ENCODE results near the gene TPRG1L.

DNA sequence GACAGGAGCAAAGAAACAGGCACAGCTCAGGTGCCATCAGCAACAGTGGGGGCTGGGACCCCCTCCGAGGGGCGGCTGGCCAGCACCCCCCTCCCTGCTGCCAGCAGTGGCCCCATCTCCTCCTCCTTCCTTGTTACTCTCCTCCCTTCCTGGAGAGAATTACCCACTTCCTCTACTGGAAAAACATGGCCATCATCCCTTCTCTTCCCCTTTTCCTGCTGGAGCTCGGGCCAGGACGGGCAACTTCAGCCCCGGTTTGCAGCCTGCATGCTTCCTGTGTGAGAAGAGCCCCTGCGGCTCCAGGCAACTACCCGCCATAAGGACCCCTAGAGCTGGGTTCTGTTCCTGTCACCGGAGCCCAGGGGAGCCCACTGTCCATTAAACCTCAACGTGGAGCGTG, 31.1 kb upstream of the TPRG1L start:
- TF ChIP-seq, protein P1, sequence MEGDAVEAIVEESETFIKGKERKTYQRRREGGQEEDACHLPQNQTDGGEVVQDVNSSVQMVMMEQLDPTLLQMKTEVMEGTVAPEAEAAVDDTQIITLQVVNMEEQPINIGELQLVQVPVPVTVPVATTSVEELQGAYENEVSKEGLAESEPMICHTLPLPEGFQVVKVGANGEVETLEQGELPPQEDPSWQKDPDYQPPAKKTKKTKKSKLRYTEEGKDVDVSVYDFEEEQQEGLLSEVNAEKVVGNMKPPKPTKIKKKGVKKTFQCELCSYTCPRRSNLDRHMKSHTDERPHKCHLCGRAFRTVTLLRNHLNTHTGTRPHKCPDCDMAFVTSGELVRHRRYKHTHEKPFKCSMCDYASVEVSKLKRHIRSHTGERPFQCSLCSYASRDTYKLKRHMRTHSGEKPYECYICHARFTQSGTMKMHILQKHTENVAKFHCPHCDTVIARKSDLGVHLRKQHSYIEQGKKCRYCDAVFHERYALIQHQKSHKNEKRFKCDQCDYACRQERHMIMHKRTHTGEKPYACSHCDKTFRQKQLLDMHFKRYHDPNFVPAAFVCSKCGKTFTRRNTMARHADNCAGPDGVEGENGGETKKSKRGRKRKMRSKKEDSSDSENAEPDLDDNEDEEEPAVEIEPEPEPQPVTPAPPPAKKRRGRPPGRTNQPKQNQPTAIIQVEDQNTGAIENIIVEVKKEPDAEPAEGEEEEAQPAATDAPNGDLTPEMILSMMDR (IDR thresholded peaks at IDR 0.05 in 2 of 3, conservative IDR thresholded peaks at IDR 0.05 in 1 of 3; ENCODE audit: control insufficient read depth in 2 of 3, extremely low read depth in 1 of 3, insufficient read depth in 1 of 3, low read depth in 3 of 3, low read length in 3 of 3), result no peak
- TF ChIP-seq ATF7 (IDR thresholded peaks at IDR 0.05; ENCODE audit: low read depth), result no peak
- no peak for TF ChIP-seq BMI1 (IDR thresholded peaks at IDR 0.05; ENCODE audit: borderline replicate concordance)
- no peak for TF ChIP-seq EP300 (IDR thresholded peaks at IDR 0.05; ENCODE audit: borderline replicate concordance in 1 of 2, control insufficient read depth in 1 of 2, low read depth in 2 of 2, low read length in 2 of 2)
- TF ChIP-seq POLR2A (IDR thresholded peaks at IDR 0.05; ENCODE audit: low read depth, low read length), result no peak
- no peak for TF ChIP-seq ZNF217 (IDR thresholded peaks at IDR 0.05)

Data from GM12878 (cell line).